Muscle of arm (tissue), 14 donors: ENCODE measurements around the gene DCAKD. TPM values are rescaled to one million over a fixed set of nuclear protein-coding genes. Genes with fewer than 3 reads are reported as not detected.
A peak's percentile ranks its signal among the peaks of the same experiment; 100 is the strongest.

Source experiments
- DNase-seq: peaks from one replicate; pipeline ENCODE4 v3.0.0-alpha.2; 2013
- long read RNA-seq, 11 donors: transcript quantifications; one replicate each; lab custom pipeline, GENCODE V29; 2026
- polyA plus RNA-seq, 12 donors: library from polyadenylated mRNA; unstranded; fragments of 120-200 nt; gene quantifications; one replicate each; pipeline ENCODE4 v1.2.1, GENCODE V29; 2013; ENCODE audit not compliant: insufficient read length in 12 of 12

Gene DCAKD, protein sequence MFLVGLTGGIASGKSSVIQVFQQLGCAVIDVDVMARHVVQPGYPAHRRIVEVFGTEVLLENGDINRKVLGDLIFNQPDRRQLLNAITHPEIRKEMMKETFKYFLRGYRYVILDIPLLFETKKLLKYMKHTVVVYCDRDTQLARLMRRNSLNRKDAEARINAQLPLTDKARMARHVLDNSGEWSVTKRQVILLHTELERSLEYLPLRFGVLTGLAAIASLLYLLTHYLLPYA
- polyA plus RNA-seq: 100 to 1,000 TPM in 1 of 12 donors, 10 to 100 TPM in 11; 25.4 to 360 (median 30.2) TPM
- long read RNA-seq, donor 1, partial matches to known transcripts: 7 of 16 reads
- long read RNA-seq, donor 1, other reads (novel, unspliced or antisense): 0 of 16 reads
- long read RNA-seq, donor 2, transcript DCAKD-208 (5 exons, 2,054 nt): major isoform, 7 of 20 reads
- long read RNA-seq, donor 2, transcript DCAKD-202 (5 exons, 2,030 nt): minor isoform, 6 of 20 reads
- long read RNA-seq, donor 2, transcript DCAKD-205 (5 exons, 990 nt): minor isoform, 5 of 20 reads
- long read RNA-seq, donor 2, partial matches to known transcripts: 0 of 20 reads
- long read RNA-seq, donor 2, other reads (novel, unspliced or antisense): 0 of 20 reads
- long read RNA-seq, donor 3, partial matches to known transcripts: 0 of 7 reads
- long read RNA-seq, donor 3, other reads (novel, unspliced or antisense): 0 of 7 reads
- long read RNA-seq, donor 4, partial matches to known transcripts: 0 of 4 reads
- long read RNA-seq, donor 4, other reads (novel, unspliced or antisense): 0 of 4 reads
- long read RNA-seq, donor 5, transcript DCAKD-205 (5 exons, 990 nt): major isoform, 7 of 51 reads
- long read RNA-seq, donor 5, partial matches to known transcripts: 43 of 51 reads
- long read RNA-seq, donor 5, other reads (novel, unspliced or antisense): 0 of 51 reads
- long read RNA-seq, donor 6, partial matches to known transcripts: 0 of 5 reads
- long read RNA-seq, donor 6, other reads (novel, unspliced or antisense): 0 of 5 reads
- long read RNA-seq, donor 7, partial matches to known transcripts: 0 of 4 reads
- long read RNA-seq, donor 7, other reads (novel, unspliced or antisense): 0 of 4 reads
- long read RNA-seq, donor 8, partial matches to known transcripts: 0 of 7 reads
- long read RNA-seq, donor 8, other reads (novel, unspliced or antisense): 0 of 7 reads
- long read RNA-seq, donor 9, partial matches to known transcripts: 0 of 6 reads
- long read RNA-seq, donor 9, other reads (novel, unspliced or antisense): 0 of 6 reads
- long read RNA-seq, donor 10, transcript DCAKD-208 (5 exons, 2,054 nt): major isoform, 5 of 10 reads
- long read RNA-seq, donor 10, partial matches to known transcripts: 0 of 10 reads
- long read RNA-seq, donor 10, other reads (novel, unspliced or antisense): 0 of 10 reads
- long read RNA-seq, donor 11, transcript DCAKD-208 (5 exons, 2,054 nt): major isoform, 5 of 15 reads
- long read RNA-seq, donor 11, transcript DCAKD-205 (5 exons, 990 nt): major isoform, 5 of 15 reads
- long read RNA-seq, donor 11, partial matches to known transcripts: 0 of 15 reads
- long read RNA-seq, donor 11, other reads (novel, unspliced or antisense): 0 of 15 reads

DNA sequence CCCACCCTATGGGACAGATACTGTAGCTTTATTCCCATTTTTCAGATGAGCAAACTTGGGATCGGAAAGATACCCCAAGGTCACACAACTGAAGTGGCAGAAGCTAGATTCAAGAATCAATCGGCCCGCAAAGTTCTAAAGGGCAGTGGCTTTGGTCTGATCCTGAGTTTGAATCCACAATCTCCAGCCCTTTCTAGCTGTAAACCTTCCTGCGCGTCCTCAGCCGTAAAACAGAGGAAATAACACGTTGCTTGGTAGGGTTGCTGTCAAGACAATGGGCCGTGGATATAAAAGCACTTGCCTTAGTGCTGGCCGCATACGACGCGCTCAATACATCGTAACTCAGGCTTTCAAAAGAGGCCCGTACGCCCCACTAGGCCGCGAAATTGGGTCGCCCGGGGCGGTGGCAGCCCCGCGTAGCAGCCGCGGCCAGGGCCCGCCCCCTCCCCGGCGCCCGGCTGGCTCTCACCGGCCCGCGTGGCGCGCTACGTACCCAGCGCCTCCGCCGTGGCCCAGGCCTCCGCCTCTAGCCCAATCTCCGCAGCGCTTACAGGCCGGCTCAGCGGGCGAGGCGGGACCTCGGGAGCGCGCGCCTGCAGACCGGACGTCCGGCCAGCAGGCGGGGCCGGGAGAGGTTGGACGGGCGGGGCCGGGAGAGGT lies at the start of gene DCAKD:
DCAKD (minus strand) TSS at position 573 of the 660 bp plus-strand sequence. CDS start 16,747 bp downstream, outside the sequence.
- peak; percentile 91 for DNase-seq

DNA sequence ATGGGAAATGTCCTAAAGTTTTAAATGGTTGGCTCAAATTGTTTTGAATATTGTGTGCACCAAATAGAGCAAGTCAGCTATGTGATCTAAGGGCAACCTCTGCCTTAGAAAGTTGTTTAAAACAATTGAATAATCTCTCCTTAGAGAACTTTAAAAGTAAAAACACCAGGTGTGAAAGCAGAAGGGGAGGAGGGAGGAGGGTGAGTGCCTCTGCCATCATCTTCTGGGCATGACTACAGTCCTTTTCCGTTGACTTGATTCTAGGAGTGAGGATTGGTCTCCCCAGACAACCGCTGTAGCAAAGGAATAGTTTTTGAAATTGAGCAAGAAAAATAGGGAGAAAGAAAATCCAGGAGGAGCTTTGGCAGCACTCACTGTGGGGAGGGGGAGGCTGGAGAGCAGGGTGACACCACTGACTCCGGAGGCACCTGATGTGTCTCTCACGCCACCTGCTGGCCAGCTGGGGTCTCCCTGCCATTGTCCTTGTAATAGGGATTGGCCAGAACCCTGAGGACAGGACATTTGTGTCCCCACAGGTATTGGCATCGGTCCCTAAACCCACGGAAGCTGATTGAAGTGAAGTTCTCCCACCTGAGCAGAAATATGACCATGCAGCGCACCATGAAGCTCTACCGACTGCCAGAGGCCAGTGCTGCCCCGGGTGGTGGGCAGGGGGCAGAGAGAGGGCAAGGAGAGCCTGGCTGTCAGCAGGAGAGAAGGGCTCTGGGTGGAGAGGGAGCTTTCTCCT lies 47.6 kb upstream of the DCAKD start:
- peak; percentile 79 for DNase-seq

DNA sequence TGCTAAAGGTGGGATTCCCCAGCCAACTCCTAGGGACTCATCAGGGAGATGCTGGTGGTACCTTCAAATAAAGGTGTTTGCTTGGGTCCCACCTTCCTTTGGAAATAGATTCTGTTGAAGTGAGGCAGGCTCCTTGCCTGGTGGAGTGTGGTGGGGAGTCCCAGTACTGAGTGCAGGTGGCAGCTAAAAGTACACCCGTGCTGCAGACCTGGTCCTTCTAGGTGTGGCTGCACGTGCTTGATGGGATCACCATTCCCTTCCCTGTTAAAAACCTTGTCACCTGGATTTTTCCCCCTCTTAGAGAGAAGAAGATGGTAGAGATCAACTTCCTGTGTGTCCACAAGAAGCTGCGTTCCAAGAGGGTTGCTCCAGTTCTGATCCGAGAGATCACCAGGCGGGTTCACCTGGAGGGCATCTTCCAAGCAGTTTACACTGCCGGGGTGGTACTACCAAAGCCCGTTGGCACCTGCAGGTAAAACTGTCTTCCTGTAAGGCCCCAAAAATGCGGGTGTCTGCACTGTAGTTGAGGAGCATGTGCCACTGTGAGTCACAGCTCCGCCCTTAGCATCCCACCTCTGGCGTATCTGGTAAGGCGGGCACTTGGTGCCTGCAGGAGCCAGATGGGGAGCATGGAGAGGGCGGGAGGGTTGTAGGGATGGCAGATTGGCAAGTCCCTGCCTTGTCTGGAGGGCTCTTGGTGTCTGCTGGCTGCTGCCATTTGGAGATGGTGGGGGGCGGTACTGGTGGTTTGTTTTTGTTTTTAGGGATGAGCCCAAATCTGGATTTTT lies 46.8 kb upstream of the DCAKD start:
- DNase-seq: no peak

DNA sequence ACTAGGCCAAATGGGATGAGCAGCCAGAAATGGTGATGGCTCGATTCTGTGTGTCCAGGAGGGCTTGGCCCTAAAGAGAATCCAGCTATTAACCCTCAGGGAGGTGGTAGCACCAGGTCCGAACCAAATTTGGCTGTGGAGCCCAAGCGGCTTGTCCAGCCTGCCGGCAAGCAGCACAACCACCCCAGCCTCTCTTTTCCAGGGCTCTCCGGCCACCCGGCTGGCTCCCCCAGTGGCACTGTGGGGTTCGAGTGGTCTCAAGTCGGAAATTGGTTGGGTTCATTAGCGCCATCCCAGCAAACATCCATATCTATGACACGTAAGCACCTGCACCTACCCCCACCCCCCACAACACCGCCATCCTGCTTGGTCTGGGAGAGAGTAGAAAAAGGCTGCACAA lies 45.5 kb upstream of the DCAKD start:
- DNase-seq: no peak

DNA sequence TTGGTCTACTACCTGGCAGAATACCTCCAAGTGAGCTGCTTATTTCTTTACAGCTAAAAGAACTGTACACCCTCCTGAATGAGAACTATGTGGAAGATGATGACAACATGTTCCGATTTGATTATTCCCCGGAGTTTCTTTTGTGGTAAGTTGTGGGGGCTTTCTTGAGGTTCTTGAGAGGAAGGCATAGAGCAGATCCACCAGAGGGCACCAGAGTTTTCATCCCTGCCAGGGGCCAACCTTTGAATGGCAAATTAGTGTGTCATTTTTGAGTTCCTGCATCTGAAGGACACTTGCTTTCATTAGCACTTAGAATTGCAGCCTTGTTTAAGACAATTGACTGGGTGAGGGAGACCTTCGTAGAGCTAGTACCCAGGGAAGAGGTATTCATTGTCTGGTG lies 44.7 kb upstream of the DCAKD start:
- no peak for DNase-seq

DNA sequence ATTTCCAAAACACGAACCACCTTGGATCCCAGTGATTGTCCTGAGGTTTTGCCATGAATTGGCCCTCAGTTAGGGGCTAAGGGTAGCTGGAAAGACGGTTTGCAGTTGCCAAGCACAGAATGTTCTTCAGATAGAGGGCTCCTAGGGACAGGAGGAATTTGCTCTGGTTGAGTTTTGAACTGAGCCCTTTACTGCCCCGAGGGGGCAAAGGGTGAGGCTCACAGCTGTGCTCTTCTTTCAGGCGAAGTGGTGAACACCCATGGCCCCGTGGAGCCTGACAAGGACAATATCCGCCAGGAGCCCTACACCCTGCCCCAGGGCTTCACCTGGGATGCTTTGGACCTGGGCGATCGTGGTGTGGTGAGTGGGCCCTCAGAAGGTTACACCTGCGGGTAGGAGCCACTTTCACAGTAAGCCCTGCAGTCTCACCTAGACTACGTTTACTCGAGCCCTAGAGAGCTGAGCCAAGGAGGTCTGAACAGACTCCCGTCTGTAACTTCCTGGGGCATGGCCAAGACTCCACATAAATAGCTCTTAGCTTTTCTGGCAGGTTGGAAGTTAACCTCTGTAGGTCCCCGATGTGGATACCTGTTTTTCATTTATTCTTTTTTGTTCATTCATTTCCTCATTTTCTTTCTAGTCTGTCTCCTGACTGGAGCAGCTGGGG lies 42.1 kb upstream of the DCAKD start:
- no peak for DNase-seq

DNA sequence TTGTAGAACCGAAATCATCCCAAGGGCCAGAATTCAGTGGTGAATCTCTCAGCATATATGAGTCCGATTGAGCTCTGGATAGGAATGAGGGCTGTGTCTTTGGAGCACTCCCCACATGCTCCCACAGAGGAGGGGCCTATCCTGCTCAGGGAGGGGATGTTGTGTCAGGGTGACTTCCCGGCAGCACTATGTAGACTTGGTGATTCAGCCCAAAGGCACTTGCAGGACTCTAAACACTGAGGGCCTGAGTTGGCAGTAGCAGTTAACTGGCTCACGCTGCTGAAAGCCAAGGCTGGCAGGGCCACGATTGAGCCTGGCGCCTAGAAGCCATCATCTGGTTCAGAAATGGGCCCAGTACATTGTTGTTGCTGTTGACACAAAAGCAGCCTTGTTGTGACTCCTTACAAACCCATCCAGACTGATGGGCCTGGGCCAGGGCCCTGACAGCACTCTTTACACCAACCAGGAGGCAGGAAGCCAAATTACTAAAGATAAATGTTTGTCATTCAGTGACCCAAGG lies 41.5 kb upstream of the DCAKD start:
- no peak for DNase-seq

DNA sequence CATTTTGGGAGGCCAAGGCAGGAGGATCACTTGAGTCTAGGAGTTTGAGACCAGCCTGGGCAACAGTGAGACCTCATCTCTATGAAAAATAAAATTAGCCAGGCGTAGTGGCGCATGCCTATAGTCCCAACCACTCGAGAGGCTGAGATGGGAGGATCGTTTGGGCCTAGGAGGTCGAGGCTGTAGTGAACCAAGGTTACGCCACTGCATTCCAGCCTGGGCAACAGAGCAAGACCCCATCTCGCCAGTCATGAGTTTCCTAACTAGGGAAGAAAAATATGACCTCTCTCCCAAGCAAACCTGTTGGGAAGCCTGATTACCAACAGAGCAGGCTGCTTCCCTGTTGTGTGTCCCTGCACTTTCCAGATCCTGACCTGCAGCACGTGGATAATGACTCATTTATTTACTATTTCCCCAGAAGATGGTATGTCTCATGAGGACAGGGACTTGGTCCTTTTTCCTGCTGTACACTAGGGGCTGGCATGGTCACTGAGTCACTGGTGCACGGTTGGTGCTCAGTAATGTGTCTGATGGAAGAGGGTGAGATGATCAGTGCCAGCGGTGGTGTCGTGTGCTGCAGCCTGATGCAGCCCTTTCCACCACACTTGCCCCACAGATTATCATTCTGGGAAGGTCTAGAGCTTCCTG lies 40.5 kb upstream of the DCAKD start:
- DNase-seq: no peak

DNA sequence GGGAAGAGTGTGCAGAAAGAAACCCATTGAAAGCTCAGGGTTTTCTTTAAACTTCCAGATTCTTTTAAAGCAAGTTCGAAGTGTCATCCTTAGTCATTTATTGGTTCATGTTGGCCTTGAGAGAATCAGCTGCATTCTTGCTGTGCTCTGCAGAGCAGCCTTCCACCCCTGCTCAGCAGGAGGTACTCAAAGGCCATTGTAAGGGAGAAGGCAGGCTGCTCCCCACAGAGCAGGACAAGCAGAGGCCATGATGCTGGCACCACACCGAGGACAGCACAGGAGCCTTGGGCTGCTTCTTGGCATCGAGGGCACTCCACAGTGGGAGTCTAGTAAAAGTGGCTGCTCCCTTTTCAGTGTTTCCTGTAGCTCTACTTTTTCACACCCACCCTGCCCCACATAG lies 39.3 kb upstream of the DCAKD start:
- DNase-seq: no peak

DNA sequence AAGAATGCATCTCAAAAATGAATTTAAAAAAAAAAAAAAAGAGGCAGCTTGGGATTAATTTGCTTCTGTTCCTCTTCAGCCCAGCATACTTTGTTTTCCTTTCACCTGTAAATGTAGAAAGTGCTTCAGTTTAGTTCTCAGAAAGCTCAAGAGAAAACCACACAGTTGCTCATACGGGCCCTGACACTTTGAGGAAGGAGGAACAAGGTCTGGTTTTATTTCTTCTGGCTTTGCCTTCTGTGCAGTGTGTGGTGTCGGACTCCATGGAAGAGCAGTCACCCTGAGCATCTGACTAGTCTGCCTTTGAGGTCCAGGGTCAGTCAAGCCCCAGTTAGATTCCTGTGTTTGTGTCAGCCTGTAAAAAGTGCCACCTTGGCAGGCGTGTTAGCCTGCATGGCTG lies 37.3 kb upstream of the DCAKD start:
- DNase-seq: no peak

DNA sequence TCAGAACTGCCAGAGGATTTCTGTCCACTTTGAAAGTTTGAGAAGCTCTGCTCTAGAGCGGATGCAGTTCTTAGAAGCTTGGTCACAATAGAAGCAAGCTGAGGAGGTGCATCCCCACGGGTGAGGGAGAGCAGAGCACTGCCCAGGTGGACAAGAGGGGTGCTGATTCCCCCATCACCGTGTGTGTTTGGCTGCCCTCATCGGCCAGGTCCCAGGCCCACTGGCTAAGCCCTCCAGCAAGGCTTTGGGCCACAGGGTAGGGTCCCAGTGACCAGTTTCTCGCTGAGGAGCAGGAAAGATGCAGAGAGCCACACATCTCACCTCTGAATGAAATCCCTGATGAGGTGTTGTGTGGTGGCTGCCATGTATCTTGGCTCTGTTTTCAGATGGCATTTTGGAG lies 36.5 kb upstream of the DCAKD start:
- no peak for DNase-seq

DNA sequence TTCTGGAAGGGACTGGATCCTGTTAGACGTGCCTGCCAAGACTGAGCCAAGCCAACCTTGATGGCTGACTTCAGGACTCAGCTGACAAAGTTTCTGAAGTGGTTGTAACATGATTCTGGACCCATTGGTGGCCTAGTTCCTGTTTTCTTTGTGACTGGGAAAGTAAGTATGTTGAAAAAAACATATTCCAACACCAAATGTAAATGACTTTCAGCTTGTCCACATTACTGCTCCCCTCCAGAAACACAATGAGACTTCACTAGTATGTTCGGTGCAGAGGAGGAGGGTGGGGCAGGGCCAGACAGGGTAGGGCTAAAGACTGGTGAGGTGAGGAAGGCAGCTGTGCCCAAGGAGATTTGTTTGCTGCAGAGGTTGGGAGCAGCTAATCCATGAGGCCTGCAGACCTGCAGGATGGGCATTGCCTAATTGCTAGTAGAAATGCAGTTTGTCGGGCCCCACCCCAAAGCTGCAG lies 36.1 kb upstream of the DCAKD start:
- DNase-seq: no peak

DNA sequence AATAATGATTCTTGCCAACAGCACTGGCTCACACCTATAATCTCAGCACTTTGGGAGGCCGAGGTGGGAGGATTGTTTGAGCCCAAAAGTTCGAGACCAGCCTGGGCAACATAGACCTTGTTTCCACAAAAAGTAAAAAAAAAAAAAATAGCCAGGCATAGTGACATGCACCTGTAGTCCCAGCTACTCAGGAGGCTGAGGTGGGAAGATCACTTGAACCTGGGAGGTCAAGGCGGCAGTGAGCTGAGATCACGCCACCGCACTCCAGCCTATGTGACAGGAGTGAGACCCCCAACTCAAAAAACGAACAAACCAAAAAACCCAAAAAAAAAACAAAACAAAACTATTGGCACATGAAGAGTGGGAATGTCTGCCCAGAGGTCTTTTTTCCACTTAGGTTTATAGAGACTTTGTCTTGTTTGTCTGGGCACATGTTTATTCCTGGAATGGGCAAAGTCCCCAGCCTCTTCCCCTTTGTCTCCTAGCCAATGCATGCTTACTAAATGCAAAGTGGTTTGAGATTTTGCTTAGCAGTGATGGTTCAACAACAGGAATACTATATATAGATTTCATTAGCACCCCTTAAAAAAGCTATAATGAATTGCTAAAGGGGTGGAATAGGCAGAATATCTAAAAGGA lies 35.6 kb upstream of the DCAKD start:
- no peak for DNase-seq

DNA sequence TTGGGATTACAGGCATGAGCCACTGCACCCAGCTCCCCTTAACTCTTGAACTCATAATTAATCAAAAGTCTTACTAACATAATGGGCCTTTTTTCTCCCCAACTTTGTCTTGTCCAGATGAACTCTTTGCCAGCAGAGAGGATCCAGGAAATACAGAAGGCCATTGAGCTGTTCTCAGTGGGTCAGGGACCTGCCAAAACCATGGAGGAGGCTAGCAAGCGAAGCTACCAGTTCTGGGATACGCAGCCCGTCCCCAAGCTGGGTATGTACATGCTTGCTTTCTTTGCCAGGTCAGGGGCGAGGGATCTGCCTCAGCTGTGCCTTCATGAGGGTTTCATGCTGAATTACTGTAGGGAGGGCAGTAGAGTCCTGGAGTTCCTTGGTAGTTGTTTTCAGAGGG lies 35.0 kb upstream of the DCAKD start:
- no peak for DNase-seq

DNA sequence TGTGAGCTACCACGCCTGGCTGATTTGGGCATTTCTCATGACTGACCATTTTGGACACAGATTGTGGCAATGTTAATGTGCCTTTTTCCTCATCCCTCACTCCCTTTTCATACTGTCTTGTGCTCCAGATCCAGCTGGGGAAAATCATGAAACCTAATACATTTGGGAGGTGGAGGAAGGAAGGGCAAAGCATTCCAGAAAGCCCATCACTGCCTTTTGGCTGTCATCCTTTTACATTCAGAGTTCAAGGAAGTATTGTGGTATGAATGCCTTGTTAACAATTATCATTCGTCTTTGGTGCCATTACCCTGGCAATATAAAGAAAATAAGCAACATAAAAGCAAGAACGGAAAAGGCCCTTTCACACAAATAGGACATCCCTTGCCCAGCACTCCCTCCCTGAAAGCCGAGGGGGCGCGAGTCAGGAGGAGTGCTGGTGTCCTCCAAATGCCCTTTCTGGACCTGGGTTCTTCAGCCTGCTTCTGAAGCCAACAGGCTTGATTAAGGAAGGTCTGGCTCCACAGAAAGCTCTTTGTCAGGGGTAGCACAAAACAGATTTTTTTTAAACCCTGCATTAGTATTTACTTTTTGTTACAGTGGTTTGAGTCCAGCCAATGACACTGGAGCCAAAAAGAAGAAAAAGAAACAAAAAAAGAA lies 29.7 kb upstream of the DCAKD start:
- DNase-seq: no peak

DNA sequence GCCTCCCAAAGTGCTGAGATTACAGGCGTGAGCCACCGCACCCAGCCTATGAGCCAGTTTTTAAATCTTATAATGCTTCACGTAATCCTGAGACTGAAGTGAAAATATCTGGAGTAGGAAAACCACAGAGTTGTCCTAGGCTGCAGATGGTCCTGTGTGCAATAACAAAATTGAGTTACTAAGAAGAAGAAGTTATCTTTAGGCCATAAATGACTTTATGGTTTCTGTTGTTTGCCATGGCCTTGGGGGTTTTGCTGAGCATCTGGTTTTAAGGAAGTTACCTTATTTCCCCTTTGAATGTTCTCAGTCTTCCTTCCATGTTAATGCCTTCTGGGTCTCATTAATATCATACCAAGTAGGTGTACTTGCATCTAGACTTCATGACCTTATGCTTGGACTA lies 26.2 kb upstream of the DCAKD start:
- no peak for DNase-seq
